Left renal cortex interstitium (tissue), 4 donors: ENCODE data around the gene VAC14. TPM values are rescaled to one million over a fixed set of nuclear protein-coding genes. Genes with fewer than 3 reads are reported as not detected.
A peak's percentile ranks its signal among the peaks of the same experiment; 100 is the strongest.

Experiments
- DNase-seq, 4 donors: peaks; one replicate each; pipeline ENCODE4 v3.0.0-alpha.2; 2013; ENCODE audit warnings: low read depth in 4 of 4, low spot score in 2 of 4, missing footprints in 1 of 4
- polyA plus RNA-seq, 4 donors: library from polyadenylated mRNA; unstranded; fragments of 120-200 nt; gene quantifications; one replicate each; pipeline ENCODE4 v1.2.1, GENCODE V29; 2013; ENCODE audit not compliant: insufficient read length in 4 of 4

The VAC14 gene
- polyA plus RNA-seq, 4 donors, result 38.8 to 48.3 (median 40.7) TPM

DNA sequence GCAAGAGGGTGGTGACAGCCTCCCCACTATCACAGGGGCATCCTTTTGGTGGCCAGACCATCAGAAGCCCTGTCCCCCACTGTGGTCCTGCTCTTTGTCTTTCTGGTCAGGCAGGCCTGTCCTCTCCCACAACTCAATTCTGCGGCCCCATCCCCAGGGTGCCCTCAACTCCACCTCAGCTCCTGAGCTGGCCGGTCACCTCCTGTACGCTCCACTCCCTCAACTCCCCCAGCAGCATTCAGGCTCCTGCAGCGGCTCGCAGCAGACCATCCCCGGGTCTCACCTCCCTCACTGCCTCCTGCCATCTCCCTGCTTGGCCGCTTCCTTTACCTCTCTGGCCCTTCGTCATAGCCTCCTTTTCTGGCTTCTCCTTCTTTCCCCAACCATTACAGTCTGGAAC, 71.7 kb downstream of the VAC14 start:
- no peak for DNase-seq

DNA sequence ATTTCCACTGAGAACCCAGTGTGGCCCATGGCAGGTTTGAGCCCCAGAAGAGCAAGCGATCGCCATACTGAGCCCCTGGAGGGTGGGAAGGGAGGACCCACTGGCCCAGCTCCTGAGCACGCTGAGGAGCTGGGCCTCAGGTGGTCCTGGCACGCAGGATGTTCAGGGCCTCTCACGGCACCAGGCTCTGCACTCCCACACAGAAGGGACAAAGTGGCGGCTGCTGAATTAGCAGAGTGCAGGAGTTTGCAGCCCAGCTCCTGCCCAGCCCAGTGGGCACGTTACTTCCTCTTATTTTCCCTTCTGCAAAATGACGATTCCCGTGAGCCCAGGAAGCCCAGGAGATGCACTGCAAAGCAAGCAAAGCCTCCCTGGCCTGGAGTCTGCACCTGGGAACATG, 72.8 kb downstream of the VAC14 start:
- no peak for DNase-seq

DNA sequence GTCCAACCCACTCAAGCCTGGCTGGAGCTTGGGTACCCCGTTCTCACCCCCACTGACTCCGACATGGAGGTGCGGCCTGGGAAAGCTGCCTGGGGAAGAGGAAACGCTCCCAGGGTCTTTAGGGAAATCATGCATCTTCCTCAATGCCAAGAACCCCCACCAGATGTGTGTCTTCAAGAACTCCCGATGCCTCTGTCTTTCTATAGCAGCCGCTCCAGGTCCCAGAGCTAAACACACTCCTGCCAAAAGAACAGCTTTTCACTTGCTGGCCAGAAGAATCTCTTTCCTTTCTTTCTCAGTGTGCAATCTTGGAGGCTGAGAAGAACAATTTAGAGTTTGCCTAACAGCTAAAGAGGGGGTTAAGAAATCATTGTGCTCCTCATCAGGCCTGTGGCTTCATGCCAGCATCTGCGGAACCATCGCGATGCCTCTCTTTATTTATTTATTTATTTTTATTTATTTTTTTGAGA, 74.0 kb downstream of the VAC14 start:
- DNase-seq, result no peak

- DNase-seq, result no peak
Observed at GRCh38 chr16:70725912-70726828, 74.8 kb downstream of the VAC14 start.

GRCh38 chr16:70725024-70725911, 75.7 kb downstream of the VAC14 start:
- no peak for DNase-seq

- no peak for DNase-seq
Observed at GRCh38 chr16:70724146-70725023, 76.6 kb downstream of the VAC14 start.

DNA sequence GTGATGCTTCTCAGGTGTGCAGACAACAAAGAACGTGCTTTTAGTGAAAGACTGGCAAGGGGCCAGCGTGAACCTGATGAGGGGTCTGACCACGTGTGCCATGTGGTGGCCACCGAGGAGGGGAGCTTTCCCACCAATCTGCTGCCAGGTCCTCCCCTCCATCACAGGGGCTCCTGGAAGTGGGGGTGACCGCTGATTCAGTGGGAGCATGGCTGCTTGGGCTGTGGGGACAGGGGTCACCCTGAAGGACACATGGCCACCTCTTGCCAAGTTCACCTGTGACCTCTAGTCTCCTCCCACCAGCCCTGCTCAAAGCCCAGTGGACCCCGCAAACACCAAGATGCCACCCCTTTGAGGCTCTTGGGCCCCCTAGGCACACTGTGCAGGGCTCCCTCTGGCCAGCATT, 77.2 kb downstream of the VAC14 start:
- no peak for DNase-seq

GRCh38 chr16:70721202-70721963, 79.6 kb downstream of the VAC14 start:
- DNase-seq, result no peak

DNA sequence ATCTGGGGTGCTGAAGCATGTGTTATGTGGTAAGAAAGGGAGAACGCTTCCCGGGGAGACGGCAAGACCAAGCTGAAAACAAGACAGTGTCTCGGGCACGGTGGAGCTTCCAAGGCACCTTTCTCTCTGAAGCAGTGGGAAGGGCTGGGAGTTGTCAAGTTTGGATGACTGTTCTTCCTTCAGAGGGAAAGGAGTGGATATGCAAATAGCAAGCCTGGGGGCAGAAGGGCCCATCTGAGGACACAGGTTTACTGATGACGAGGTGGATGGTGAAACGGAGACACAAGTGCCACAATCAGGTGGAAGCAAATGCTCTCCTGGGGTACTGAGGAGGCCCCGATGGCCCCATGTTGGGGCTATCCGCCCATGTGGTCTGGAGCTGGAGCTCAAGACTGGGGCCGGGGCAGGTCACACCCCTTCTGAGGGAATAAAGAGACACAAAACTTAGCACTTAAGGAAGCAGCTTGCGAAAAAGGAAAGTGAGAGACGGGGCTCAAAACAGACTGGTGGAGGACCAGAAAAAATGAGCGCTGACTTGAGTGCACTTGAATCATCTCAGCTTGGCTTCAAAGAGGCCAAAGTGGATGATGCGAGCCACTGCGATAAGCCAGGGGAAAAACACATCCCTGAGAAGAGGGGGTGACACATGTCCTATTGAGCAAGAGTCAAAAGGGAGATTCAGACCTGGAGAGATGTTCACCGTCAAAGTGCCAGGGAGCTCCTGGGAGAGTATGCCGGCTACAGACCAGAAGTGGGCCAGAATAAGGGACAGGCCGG, 80.3 kb downstream of the VAC14 start:
- DNase-seq, result no peak

DNA sequence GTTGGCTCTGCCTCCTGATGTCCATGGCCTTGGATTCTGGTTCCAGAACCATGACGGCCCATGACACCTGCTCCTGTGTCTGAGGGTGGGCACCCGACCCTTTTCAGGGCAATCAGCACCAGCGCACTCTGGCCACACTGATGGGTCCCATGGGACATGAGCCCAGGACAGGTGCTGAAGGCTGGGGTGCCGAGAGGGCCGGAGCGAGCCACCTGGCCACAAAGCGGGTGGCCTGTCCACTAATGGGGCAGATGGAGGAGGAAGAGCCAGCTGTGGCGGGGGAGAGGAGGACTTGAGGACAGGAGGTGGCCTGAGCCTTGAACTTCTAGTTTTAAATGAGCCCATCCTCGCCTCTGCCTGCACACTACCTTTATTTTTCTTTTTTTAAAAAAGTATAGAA, 83.9 kb downstream of the VAC14 start:
- DNase-seq, result no peak

- no peak for DNase-seq
Observed at GRCh38 chr16:70715860-70716357, 85.0 kb downstream of the VAC14 start.

DNA sequence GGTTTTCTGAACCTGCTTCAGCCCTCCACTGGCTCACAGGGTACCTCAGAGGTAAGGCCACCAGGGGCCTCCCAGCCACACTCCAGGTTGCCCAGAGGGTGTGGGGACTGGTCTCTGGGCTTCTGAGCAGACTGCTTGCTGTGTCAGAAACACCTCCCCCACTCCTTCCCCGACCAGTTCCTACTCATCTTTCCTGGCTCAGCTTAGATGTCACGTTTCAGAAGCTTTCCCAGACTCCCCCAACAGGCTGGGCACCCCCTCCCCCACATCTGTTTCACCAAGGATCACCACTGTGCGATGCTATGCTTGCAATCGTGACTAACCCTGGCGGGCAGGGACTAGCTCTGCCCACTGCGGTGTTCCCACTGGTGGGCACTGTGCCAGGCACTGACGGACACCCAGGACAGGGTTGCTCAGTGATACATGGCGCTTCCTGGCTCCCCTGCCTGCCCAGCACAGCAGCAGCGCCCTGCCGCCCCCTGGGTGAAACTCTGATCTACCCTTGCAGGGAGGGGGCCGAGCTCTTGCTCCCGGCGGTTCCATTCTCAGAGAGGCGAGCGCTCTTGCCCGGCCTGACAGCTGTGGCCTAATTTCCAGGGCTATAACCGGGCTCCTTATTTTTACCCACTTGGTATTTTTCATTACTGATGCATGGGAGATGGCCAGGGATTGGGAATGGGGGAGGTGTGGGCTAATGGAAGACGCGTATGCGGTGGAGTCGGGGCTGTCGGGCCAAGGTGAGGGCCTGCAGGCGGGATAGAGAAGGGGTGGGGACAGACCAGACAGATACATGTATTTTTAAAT, 85.7 kb downstream of the VAC14 start:
- DNase-seq, result peak in 2 of 4 donors; percentile 80

- no peak for DNase-seq
Observed at GRCh38 chr16:70714581-70715054, 86.3 kb downstream of the VAC14 start.

GRCh38 chr16:70713824-70714223, 87.1 kb downstream of the VAC14 start:
- no peak for DNase-seq

- no peak for DNase-seq
Observed at GRCh38 chr16:70713342-70713741, 87.6 kb downstream of the VAC14 start.

DNA sequence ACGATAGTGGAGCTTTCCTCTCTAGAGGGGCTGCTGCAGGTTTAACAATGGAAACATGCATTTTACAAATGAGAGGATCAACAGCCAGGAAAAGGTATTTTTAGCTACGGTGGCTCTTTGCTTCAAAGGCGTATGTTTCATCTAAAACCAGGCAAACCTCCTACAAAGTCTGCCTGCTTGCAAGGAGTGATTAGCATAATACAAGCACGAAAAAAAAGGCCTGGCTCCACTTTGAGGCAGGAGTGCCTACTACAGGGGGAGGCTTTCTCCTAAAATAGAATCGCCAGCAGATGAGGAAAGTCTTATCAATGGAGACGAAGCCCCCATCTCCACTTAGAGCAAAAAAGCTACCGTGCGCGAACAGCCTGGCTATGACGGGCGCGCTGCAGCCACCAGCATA, 88.0 kb downstream of the VAC14 start:
- no peak for DNase-seq

DNA sequence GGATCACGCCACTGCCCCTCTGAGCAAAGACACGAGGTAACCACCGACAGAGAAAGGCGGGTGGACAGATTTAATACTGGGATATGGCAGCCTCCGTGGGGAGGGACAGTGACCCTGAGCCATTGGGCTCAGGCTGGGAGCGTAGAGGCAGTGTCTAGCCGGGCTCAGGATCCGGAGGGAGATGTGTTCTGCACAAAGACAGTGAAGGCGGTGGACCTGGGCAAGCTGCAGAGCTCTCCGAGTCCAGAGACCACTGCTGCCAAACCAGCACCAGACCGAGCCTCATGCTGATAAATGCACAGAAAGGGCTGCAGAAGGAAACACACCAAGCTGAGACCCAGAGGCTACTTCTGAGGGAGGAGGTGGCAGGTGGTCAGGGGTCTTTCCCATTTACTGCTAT, 88.6 kb downstream of the VAC14 start:
- DNase-seq, result no peak
